Endothelial cell of hepatic sinusoid (primary cell): ENCODE measurements around the gene TLX2.
"Not testable (repeated sequence)": the region's sequence is repeated elsewhere in the genome, so short reads cannot be mapped to it uniquely, and the experiment has no call there.

ENCODE experiments used
- in situ Hi-C: cut with HindIII; loops from 2 replicates; pipeline ENCODE4 v1.10.0; 2017; ENCODE audit warnings: low sequenced_read_pairs

TLX2 gene

GRCh38 chr2:74514368-74515270 is at the start of gene TLX2:
Gene TLX2 (plus strand): TSS chr2:74514450. CDS start chr2:74514807, 357 bp downstream.
- in situ Hi-C loops = no loop called here

DNA sequence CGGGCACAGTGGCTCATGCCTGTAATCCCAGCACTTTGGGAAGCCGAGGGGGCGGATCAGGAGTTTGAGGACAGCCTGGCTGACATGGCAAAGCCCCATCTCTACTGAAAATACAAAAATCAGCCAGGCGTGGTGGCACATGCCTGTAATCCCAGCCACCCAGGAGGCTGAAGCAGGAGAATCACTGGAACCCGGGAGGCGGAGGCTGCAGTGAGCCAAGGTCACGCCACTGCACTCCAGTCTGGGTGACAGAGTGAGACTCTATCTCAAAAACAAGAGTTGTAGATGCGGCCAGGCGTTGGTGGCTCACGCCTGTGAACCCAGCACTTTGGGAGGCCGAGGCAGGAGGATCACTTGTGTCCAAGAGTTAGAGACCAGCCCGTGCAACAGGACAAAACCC is 43.5 kb upstream of the TLX2 start:
- in situ Hi-C loops = not testable (repeated sequence)

DNA sequence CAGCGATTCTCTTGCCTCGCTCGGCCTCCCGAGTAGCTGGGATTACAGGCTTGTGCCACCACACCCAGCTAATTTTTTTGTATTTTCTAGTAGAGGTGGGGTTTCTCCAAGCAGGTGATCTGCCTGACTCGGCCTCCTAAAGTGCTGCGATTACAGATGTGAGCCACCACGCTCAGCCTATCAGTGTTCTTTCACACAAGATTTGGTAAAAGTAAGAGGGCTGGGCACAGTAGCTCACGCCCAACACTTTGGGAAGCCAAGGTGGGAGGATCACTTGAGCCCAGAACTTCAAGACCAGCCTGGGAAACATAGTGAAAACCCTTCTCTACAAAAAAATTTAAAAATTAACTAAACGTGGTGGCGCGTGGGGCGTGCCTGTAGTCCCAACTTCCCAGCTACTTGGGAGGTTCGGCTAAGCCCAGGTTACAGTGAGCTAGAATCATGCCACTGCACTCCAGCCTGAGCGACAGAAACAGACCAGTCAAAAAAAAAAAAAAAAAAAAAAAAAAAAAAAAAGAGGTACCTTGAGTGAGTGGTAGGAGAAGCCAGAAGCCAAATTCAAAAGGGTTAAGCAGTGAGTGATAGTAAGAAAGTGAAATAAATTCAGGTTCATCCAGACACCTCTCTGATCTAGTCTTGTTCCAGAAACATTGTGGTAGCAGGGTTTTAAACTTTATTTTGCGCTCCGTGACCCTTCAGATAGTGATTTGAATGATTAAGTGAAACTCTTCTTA is 42.8 kb upstream of the TLX2 start:
- in situ Hi-C loops = no loop called here

DNA sequence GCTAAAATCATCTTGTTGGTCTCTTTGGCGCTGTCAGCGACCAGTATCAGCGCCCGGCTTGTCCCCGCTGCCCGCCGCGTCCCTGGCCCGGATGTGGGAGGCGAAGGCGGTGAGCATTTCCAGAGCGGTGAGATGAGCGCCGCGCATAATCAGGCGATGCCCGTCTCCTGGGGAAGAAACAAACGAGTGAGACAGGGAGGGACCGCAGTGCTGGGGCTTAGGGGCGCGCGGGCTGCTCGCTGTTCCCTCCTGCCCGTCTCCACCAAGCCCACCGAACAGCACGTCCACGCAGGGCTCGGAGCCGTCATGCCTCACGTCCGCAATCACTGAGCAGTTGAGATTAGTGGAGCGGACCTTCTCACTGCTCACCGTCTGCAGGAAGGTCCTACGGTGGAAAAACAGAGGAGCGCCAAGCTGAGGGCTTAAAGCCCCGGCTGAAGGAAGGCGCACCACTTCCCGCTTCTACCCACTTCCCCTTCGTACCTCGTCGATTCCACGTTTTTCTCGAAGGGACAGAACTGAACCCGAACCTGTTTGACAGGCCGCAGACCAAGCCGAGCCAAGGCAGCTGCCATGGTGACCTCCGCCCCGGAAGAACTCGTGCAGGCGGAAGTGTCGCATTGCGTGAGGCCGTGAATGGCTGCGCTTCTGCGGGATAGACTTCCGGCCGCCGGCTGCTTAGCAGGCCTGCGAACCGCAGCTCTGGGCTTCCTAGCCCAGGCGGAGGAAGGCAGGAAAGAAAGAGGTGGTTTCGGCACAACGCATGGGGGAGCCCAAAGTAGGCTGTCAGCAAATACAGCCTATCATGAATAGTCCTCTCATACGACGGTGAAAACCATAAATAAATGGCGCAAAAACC is 41.9 kb upstream of the TLX2 start, which contains the start of gene MRPL53:
TSS of gene MRPL53 (minus strand) at position 595 of the 859 bp plus-strand sequence. CDS start at position 575, 20 bp downstream.
- in situ Hi-C loops = no loop called here

DNA sequence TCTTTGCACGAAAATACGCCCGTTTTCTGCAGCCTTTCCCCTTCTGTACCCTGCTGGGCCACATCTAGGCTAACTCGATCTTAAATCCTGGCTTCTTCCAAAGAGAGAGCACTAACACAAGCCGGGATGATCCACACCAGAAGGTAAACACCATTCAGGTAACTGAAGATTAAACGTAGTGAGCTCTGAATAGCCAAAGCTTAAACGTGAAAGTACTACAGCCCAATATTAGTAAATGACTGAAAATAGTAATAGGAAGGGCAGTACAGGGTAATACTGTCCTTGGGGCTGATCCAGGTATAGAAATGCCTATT is 41.3 kb upstream of the TLX2 start:
- in situ Hi-C loops = no loop called here

- in situ Hi-C loops = no loop called here
Observed at GRCh38 chr2:74474481-74474880, 39.8 kb upstream of the TLX2 start.

- in situ Hi-C loops = no loop called here
Observed at GRCh38 chr2:74474899-74475298, 39.4 kb upstream of the TLX2 start.

- in situ Hi-C loops = no loop called here
Observed at GRCh38 chr2:74481431-74481830, 32.8 kb upstream of the TLX2 start.

DNA sequence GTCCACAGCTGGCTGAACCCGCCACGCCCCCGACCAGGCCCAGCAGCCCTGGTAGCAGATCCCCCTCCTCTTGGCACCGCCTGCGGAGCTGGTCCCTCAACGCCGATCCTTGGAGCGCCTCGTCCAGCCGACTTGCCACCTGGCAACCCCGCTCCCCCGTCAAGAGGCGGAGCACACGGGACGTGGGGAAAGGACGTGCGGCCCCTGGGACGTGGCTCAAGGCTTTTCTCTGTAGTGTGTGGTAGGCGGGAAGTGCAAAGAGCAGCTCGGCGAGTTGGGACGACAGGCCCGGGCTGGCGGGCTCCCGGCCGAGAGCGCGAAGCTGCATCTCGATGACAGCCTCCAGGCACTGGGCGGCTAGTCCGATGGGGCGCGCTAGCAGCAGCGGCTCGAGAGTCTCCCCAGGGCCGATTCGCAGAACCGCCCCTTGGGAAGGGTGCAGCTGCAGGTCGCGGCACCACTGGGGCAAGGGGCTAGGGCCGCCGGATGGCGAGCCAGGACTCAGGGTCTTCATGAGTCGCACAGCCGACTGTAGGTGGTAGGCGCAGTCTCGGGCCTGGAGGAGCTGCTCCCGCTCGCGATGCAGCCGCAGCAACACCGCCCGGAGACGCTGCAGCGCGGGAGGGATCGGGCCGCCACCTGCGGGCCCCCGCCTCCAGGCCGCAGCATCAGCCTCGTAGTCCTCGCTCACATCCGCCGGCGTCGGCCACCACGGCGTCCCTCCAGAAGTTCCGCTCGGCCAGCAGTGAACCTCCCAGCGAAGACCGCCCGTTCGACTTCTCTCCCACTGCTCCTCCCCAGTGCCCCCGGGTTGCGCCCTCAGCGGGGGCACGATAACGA is 32.1 kb upstream of the TLX2 start:
- in situ Hi-C loops = no loop called here

GRCh38 chr2:74482801-74483674 is 31.2 kb upstream of the TLX2 start, which contains the start of the genes CCDC142 and TTC31:
Gene CCDC142 (minus strand): TSS chr2:74482998. CDS start chr2:74482837, 161 bp downstream.
Gene TTC31 (plus strand): TSS chr2:74483081. CDS start chr2:74483096, 15 bp downstream.
- in situ Hi-C loops = no loop called here

DNA sequence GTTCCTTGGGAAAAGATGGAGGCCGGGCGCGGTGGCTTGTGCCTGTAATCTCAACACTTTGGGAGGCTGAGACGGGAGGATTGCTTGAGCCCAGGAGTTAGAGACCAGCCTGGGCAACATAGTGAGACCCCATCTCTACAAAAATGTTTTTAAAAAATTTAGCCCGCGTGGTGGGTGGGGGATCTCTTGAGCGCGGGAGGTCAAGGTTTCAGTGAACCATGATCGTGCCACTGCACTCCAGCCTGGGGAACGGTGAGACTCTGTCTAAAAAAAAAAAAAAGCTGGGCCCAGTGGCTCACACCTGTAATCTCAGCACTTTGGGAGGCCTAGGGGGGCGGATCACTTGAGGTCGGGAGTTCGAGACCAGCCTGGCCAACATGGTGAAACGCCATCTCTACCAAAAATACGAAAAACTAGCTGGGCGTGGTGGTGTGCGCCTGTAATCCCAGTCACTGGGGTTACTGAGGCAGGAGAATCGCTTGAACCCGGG is 30.5 kb upstream of the TLX2 start:
- in situ Hi-C loops = not testable (repeated sequence)

- in situ Hi-C loops = no loop called here
Observed at GRCh38 chr2:74486141-74486540, 28.1 kb upstream of the TLX2 start.

- in situ Hi-C loops = no loop called here
Observed at GRCh38 chr2:74488643-74489481, 25.4 kb upstream of the TLX2 start.

- in situ Hi-C loops = loop anchor here (5.0 kb wide), 1 partner anchor 97 kb away; no protein-coding TSS in a partner anchor
Observed at GRCh38 chr2:74489906-74490305, 24.3 kb upstream of the TLX2 start.

DNA sequence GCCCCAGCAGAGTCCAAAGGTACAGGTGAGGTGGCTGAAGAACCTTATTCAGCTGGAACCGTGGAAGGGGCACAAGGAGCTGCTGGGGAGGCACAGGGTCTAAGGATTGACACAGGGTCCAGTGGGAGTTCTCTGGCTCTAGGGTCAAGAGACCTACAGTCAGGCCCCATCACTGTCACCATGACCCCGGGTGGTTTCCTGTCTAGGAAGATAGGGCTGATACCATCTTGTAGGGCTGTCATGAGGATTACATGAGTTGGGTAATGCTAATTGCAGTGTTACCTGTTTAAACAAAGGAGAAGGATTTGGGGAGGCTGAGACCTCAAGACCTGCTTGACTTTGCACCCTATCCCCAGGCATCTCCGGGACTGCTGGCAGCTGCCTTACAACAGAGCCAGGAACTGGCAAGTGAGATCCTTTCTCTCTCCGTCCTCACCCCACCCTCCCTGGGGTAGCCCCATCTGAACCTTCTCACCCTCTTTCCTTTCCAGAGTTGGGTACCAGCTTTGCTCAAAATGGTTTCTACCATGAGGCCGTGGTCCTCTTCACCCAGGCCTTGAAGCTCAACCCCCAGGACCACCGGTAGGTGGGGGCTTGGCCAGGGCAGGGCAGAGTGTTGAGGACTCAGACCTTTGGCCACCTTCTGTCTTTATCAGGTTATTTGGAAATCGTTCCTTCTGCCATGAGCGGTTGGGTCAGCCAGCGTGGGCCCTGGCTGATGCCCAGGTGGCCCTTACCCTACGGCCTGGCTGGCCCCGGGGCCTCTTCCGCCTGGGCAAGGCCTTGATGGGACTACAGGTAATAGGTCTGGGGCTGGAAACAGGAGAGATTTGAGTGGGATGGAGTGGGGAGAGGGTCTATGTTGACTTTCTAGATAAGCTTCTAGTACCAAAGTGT is 22.4 kb upstream of the TLX2 start:
- in situ Hi-C loops = loop anchor here (5.0 kb wide), 1 partner anchor 95 kb away; no protein-coding TSS in a partner anchor

- in situ Hi-C loops = loop anchor here (5.0 kb wide), 1 partner anchor 94 kb away; no protein-coding TSS in a partner anchor
Observed at GRCh38 chr2:74493546-74493945, 20.7 kb upstream of the TLX2 start.

DNA sequence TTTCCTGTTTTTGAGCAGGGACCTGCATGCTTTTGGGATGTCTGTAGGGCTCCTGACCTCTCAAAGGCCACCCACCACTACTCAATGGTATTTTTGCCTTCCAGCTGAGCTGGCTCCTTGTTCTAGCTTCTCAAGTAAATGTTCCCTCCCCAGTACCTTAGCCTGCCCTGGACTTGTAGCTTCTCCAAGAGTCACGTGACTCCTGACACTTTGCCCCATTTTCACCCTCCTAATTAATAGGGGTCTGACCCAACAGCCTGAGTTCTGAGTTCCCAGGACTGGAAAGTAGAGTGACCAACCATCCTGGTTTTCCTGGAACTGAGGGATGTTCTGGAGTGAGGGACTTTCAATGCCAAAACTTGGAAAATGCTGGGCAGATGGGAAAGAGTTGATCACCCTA is 18.8 kb upstream of the TLX2 start:
- in situ Hi-C loops = no loop called here
